ENCODE data around the gene LY6G6D. TPM values are rescaled to one million over a fixed set of nuclear protein-coding genes. Genes with fewer than 3 reads are reported as not detected.
A peak's percentile ranks its signal among the peaks of the same experiment; 100 is the strongest.

The LY6G6D gene
- total and polyA plus RNA-seq, 2 of the 13 experiments (the other 11 are each of a cell fraction or from before 2014, with no cell fraction given), result not detected

DNA sequence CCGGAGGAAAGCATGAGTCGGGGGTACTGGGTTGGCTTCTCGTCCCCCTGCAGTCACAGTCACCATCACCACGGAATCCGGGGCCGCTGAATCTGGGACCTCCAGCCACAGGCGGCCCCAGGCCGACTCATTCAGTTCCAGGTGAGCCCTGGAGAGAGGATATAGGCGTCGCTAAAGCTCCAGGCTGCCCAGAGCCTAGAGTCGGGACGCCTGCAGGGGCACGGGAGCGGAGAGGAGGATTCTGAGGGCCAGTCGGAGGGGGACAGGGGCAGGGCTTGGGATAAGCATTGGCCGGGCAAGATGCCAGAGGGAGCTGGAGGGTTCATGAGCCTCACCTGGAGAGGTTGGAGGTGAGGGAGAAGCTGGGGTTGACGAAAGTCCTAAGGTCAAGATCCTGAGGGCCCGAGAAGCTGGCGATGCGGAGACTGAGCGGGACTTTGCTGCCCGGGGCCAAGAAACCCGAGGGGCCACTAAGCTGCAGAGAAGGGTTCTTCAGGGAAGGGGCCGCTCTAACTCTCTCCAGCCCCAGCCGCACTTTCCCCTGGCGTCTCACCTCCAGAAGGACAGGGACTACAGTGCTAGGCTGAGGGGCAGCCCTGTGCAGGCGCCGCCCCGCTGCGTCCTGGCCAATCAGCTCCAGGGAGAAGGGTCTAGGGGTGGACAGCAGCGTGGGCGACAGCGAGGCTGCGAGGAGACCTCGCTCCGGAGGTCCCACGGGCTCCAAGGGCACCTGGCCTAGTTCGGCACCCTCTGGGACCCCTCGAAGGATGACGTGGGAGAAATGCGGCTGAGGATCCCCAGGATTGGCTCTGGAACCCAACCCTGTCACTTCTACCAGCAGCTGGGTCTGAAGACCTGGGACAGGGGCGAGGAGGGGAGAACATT lies 51.0 kb downstream of the LY6G6D start (continued):
- TF ChIP-seq ZBTB40 (IDR thresholded peaks at IDR 0.05) (no peak), ZBTB40 (CRISPR knock-in tag; IDR thresholded peaks at IDR 0.05) (0 out of 2 replicates have a peak, but pooled peaks have one; percentile 22), RBM22 (optimal IDR thresholded peaks at IDR 0.05; ENCODE audit: low read length) (no peak), NFE2 (CRISPR knock-in tag; IDR thresholded peaks at IDR 0.05) (no peak), ZNF780A (CRISPR knock-in tag; IDR thresholded peaks at IDR 0.05) (0 out of 2 replicates have a peak, but pooled peaks have one; percentile 70), ZBTB33 (CRISPR knock-in tag; IDR thresholded peaks at IDR 0.05) (0 out of 2 replicates have a peak, but pooled peaks have one; percentile 12), ZNF34 (CRISPR knock-in tag; IDR thresholded peaks at IDR 0.05; ENCODE audit: borderline replicate concordance) (no peak), TFDP1 (CRISPR knock-in tag; IDR thresholded peaks at IDR 0.05; ENCODE audit: borderline replicate concordance) (peak; percentile 69; the same call in 1 of the 2 replicates), NFKB2 (CRISPR knock-in tag; IDR thresholded peaks at IDR 0.05; ENCODE audit: borderline replicate concordance) (peak; percentile 84; the same call in 1 of the 2 replicates), ZMYM4 (CRISPR knock-in tag; IDR thresholded peaks at IDR 0.05) (no peak), SIN3A (IDR thresholded peaks at IDR 0.05; ENCODE audit: borderline replicate concordance, low read depth, low read length) (no peak), ZNF598 (CRISPR knock-in tag; IDR thresholded peaks at IDR 0.05; ENCODE audit: borderline replicate concordance) (0 out of 2 replicates have a peak, but pooled peaks have one; percentile 94), FLYWCH1 (CRISPR knock-in tag; IDR thresholded peaks at IDR 0.05) (no peak), ERF (CRISPR knock-in tag; IDR thresholded peaks at IDR 0.05) (peak; percentile 66; the same call in 1 of the 2 replicates), ZSCAN25 (CRISPR knock-in tag; IDR thresholded peaks at IDR 0.05) (peak; percentile 85), RNF2 (conservative IDR thresholded peaks at IDR 0.05; ENCODE audit: low read depth) (0 out of 2 replicates have a peak, but pooled peaks have one; percentile 28), GATAD2A (CRISPR knock-in tag; IDR thresholded peaks at IDR 0.05) (peak; percentile 54; the same call in 1 of the 2 replicates)

Data from HepG2 (cell line).